HG03097 (cell line): ENCODE measurements around the gene POLG2.

Experiments
- ATAC-seq: cut with Tn5 transposase; IDR thresholded peaks from one replicate; pipeline ENCODE4 v1.9.1; 2021; ENCODE audit not compliant: unreplicated experiment, low FRiP score

Gene POLG2

DNA sequence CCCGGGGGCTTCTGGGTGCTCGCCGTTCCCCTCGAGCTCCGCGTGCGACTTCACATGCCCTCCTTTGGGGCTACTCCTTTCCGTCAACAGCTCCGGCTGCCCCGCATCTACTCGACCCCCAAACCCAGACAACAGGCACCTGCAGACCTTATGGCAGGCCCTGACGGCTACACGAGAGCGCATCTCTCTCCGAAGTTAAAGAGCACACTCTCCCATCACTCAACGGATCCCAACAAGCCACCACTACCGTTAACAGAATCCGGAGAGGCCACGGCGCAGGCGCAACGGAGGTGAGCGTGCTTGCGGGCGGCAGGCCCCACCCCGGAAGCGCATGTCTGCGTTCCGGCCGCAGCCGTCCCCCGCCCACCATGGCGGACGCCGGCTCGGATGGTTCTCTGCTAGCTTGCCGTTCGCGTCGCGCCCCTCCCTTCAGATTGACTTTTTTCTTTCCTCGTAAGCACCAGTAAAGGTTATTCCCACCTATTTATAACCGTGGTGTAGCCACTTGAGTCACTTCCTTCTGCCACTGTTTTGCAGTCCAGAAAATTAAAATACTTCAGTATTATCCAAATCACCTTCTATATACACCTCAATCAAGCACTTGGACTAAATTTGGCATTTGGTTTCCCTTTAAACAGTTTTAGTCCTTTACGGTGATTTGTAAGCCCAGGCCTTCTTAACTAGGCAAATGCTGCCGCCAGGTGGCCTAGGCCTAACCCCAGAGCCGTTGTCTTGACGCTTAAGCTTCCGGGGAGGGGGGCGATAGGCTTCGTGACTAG lies at the start of gene POLG2:
TSS of gene POLG2 (minus strand) at position 269 of the 779 bp plus-strand sequence. CDS start at position 183, 86 bp downstream.
- peak; percentile 80 for ATAC-seq

DNA sequence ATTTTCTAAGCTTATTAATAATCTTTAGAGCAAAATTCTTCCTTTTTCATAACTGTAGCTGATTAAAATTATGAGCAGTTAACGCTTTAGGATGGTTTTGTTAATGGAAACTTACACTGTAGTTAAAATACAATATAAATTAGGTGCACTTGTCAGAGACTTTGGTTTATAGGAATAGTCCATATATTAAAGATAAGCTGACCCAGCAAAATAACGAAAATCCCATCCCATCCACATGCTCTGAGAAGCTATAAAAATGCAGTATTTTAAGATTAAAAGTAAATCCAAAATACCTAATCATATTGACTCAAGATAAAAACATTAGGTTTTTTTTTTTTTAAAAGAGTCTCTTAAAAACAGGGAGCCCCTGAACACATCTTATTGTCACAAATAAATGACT lies 47.9 kb upstream of the POLG2 start:
- no peak for ATAC-seq

- ATAC-seq, result no peak
These were observed 43.4 kb upstream of the POLG2 start for GRCh38 chr17:64540118-64540776.

DNA sequence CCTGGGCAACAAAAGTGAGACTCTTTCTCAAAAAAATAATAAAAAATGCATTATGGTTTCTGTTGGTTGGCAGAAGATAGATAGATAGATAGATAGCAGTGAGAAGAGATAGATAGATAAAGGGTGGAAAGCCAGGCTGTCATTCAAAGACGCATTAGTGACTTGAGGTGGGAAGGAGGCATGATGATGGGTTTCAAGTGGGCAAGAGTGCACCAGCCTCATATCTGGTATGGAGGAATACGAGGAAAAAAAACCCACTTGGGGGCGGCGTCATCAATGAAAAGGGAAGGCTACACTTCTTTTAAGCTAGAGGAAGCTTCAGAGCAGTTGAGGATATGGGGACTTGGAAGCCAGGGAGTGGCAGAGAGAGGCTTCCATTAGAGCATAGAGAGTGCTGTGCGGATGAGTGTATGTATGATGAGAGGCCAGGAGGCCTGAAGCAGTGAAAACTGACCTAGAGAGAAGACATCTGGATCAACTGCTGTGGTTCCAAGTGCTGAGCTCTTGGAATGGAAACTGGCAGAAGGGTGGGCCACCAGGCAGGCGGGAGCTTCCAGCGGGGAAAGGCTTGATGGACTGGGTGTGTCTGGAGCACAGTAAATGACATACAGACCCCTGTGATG lies 41.8 kb upstream of the POLG2 start:
- ATAC-seq, result no peak

- no peak for ATAC-seq
These were observed 40.6 kb upstream of the POLG2 start for GRCh38 chr17:64537488-64537887.

DNA sequence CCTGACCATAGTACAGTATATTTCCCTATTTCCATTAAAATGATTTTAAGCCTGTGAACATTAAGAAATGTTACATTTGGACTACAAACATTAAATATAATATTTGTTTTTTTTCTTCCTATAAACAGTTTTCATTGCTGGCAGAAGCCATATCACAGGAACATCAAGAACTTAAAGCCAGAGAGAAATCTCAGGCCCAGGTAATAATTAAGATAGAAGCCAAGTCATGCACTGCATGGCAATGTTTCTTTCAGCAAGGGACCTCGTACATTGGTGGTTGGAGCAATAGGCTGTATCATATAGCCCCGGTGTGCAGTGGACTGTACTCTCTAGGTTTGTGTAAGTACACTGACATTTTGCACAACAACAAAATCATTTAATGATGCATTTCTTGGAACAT lies 40.1 kb upstream of the POLG2 start:
- ATAC-seq, result no peak

- no peak for ATAC-seq
These were observed 38.5 kb upstream of the POLG2 start for GRCh38 chr17:64535357-64535756.

GRCh38 chr17:64534187-64534586 lies 37.3 kb upstream of the POLG2 start:
- no peak for ATAC-seq

DNA sequence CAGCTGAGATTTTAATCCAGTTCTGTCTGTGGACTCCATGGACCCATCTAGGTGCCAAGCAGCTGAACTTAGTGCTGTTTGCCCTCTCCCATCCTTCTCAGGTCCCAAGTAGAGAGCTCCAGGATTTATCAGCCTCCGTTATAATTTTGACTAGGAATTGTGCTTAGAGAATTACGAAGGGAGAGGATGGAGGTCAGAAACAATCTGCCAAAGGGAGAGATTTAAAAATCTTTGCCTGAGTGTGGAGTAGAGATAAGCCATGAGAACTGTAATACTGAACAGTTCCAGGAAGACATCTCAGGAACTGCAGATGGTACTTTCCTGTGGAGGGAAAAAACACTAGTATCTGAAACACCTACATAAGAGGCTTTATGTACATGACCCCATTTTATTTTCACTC lies 36.9 kb upstream of the POLG2 start:
- ATAC-seq, result no peak

DNA sequence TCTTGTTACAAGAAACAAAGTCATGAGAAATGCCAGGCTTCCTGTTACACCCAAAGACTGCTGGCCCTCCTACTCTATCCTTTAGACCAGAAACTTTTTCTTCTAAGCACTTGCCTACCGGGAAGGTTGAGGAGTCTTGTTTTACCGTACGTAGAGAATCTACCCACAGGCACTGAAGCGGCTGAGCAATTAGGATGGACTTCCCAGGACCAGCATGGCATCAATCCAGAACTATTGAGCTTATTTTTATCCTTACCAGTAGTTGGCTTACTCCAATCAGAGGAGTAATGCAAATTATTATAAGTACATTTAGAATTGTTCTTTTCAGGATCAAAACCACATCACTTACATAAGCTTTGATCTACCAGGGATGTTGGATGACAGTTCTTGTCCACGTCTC lies 35.6 kb upstream of the POLG2 start:
- ATAC-seq, result no peak

DNA sequence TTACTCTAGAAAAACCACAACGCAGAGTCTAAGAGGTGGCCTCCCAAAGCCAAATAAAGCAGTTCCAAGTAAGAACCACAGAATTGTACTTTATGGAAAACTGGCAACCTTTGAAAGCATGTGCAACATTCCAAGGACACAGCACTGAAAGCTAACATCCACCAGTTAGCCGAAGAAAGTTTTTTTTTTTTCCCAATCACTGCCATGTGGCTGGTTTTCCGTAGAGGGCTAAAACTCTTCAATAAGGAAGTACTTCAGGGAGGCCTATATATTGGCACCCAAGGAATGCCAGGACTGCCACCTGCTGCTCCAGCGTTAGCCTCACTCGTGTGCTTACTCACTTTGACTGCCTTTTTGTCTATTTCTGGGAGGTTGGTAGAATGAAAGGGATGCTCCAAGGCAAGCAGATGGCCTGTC lies 35.1 kb upstream of the POLG2 start:
- ATAC-seq, result no peak

DNA sequence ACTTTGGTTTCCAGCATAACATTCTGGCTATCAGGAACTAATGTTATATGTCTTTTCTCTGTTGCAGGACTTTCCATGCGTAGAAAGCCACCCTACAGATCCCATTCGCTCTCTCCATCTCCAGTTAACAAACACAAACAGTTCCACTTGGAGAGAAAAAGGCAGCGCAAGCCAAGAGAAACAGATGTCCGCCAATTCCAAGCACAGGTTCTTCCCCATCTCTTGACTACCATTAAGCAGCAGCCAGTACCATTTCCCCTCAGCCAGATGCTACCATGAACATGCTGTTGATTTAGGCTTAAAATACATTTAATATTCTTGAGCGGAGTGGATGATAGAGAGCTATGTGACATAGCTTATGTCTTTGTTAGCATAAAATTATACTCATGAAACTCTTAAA lies 32.4 kb upstream of the POLG2 start:
- ATAC-seq, result no peak

DNA sequence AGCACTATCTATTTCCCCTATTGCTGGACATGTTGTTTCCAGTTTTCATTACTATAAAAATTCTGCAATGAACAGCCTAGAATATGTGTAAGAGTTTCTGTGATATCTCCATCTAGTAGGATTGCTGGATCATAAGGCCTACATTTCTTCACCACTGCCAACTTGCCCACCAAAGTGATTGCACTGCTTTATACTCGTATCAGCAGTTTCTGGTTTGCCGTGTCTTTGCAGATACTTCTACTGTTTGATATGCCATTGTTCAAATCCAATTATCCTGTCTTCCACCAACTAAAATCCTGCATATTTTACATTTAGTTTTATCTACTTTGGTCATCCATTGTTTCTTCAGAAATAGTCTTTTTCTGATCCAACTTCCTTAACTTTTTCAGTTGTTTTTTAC lies 31.1 kb upstream of the POLG2 start:
- ATAC-seq, result no peak

DNA sequence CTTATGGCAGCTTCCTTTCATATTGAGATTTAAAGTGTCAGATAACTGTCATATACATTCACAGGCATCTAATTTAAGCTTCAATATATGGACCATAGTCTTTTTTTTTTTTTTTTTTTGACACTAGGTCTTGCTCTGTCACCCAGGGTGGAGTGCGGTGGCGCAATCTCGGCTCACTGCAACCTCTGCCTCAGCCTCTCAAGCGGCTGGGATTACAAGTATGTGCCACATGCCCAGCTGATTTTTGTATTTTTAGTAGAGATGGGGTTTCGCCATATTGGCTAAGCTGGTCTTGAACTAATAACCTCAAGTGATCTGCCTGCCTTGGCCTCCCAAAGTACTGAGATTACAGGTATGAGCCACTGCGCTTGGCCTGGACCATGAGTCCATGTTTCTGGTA lies 23.5 kb upstream of the POLG2 start:
- ATAC-seq, result no peak

- ATAC-seq, result no peak
These were observed 22.7 kb upstream of the POLG2 start for GRCh38 chr17:64519601-64520000.

- ATAC-seq, result no peak
These were observed 19.0 kb upstream of the POLG2 start for GRCh38 chr17:64515829-64516228.

- no peak for ATAC-seq
These were observed 18.6 kb upstream of the POLG2 start for GRCh38 chr17:64515419-64515818.

GRCh38 chr17:64509179-64509578 lies 12.3 kb upstream of the POLG2 start:
- ATAC-seq, result no peak

DNA sequence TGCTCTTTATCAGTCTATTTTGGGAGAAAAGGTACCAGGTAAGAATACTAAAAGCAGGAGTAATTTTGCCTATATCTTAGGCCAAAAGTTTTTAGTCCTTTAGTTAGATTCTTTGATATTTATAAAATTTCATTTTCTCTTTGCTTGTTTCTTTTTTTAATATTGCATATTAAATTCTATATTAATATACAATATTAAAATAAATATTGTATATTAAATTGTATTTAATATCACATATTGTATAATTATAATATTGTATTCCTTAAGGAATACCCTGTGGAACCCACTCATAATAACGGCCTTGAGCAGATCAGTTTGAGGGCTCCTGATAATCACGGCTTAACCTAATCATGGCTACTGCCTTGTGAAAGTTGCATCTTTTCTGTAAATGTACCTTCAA lies 11.8 kb upstream of the POLG2 start:
- ATAC-seq, result no peak

DNA sequence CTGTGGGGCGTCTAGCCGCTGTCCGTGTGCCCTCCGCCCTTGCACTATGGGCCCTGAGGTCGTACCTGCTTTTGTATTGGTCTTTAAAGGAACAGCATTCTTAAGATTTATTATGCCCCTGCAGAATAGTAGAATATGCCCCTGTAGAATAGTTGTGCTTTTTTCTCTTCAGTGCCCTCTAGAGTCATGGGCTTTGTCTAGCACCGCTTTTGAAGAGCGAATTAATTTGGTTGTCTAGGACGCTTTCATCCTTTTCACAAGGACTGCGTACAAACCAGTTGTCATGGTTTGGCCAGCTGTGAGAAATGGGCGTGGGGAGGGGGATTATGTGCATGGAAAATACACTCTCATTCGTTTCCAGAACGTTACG lies 10.5 kb upstream of the POLG2 start:
- ATAC-seq, result peak; percentile 6

- ATAC-seq, result peak; percentile 48
These were observed 9.9 kb upstream of the POLG2 start, which contains the start of gene CEP95 for GRCh38 chr17:64506576-64507412. TSS of gene CEP95 (plus strand) at chr17:64506977. CDS start at chr17:64507098, 121 bp downstream.
